NCI-H1105 (cell line): ENCODE data around the gene NYAP1.
"Not testable (repeated sequence)": the region's sequence is repeated elsewhere in the genome, so short reads cannot be mapped to it uniquely, and the experiment has no call there.

Experiments used
- DNase-seq: peaks from one replicate; lab custom pipeline; 2025; lab: John Stamatoyannopoulos, UW

The NYAP1 gene

GRCh38 chr7:100483722-100484672 lies at the start of gene NYAP1:
Gene NYAP1 (plus strand): TSS chr7:100483927. CDS start chr7:100485312, 1,385 bp downstream.
- peak; percentile 11 for DNase-seq

GRCh38 chr7:100434297-100435144 lies 49.2 kb upstream of the NYAP1 start:
- DNase-seq: no peak

- DNase-seq: no peak
These were observed 48.1 kb upstream of the NYAP1 start for GRCh38 chr7:100435401-100436304.

- no peak for DNase-seq
These were observed 46.3 kb upstream of the NYAP1 start for GRCh38 chr7:100437150-100438100.

GRCh38 chr7:100438172-100438571 lies 45.6 kb upstream of the NYAP1 start:
- DNase-seq: no peak

GRCh38 chr7:100438731-100439130 lies 45.0 kb upstream of the NYAP1 start:
- not testable (repeated sequence) for DNase-seq

- not testable (repeated sequence) for DNase-seq
These were observed 44.5 kb upstream of the NYAP1 start for GRCh38 chr7:100439244-100439643.

GRCh38 chr7:100441641-100442535 lies 41.8 kb upstream of the NYAP1 start:
- DNase-seq: no peak

- DNase-seq: no peak
These were observed 40.5 kb upstream of the NYAP1 start for GRCh38 chr7:100443096-100443840.

- no peak for DNase-seq
These were observed 39.1 kb upstream of the NYAP1 start for GRCh38 chr7:100444311-100445278.

- no peak for DNase-seq
These were observed 37.7 kb upstream of the NYAP1 start for GRCh38 chr7:100446040-100446439.

- not testable (repeated sequence) for DNase-seq
These were observed 36.4 kb upstream of the NYAP1 start for GRCh38 chr7:100447363-100447762.

- no peak for DNase-seq
These were observed 34.4 kb upstream of the NYAP1 start for GRCh38 chr7:100449190-100449795.

GRCh38 chr7:100452513-100452912 lies 31.2 kb upstream of the NYAP1 start:
- no peak for DNase-seq

GRCh38 chr7:100453854-100454253 lies 29.9 kb upstream of the NYAP1 start:
- DNase-seq: not testable (repeated sequence)

GRCh38 chr7:100455206-100455605 lies 28.5 kb upstream of the NYAP1 start:
- no peak for DNase-seq

- DNase-seq: no peak
These were observed 27.2 kb upstream of the NYAP1 start for GRCh38 chr7:100456562-100456961.
